Dermis microvascular lymphatic vessel endothelial cell (primary cell): ENCODE measurements around the gene PLPPR1. TPM values are rescaled to one million over a fixed set of nuclear protein-coding genes. Genes with fewer than 3 reads are reported as not detected.

Experiments used
- DNase-seq, 2 donors: peaks; one replicate each; pipeline versions ENCODE4 v3.0.0 to v3.0.0-alpha.2; 2010; ENCODE audit warnings: low read depth in 2 of 2
- total RNA-seq: library from RNA; depleted of rRNA; stranded (reverse); fragments of >200 nt; gene quantifications from 2 replicates; pipeline ENCODE4 v1.2.1, GENCODE V29; 2014

PLPPR1 gene
- total RNA-seq, 1 donor from 2014 or later, result not detected

GRCh38 chr9:101209670-101210069 is 181.1 kb downstream of the PLPPR1 start:
- DNase-seq, result no peak

GRCh38 chr9:101212661-101213060 is 184.1 kb downstream of the PLPPR1 start:
- DNase-seq, result no peak

GRCh38 chr9:101219030-101219429 is 190.5 kb downstream of the PLPPR1 start:
- DNase-seq, result no peak

GRCh38 chr9:101220341-101220740 is 191.8 kb downstream of the PLPPR1 start:
- no peak for DNase-seq

- no peak for DNase-seq
Observed at GRCh38 chr9:101225271-101225670, 196.7 kb downstream of the PLPPR1 start.

GRCh38 chr9:101226161-101226560 is 197.6 kb downstream of the PLPPR1 start:
- DNase-seq, result no peak

GRCh38 chr9:101226803-101227202 is 198.3 kb downstream of the PLPPR1 start:
- DNase-seq, result no peak

GRCh38 chr9:101229606-101230005 is 201.1 kb downstream of the PLPPR1 start:
- DNase-seq, result no peak

- no peak for DNase-seq
Observed at GRCh38 chr9:101232405-101232977, 204.0 kb downstream of the PLPPR1 start.

- peak; percentile 7 to 34 for DNase-seq
Observed at GRCh38 chr9:101235105-101235866, 206.8 kb downstream of the PLPPR1 start.

- no peak for DNase-seq
Observed at GRCh38 chr9:101242651-101243050, 214.1 kb downstream of the PLPPR1 start.

- DNase-seq, result no peak
Observed at GRCh38 chr9:101246691-101247090, 218.2 kb downstream of the PLPPR1 start.

GRCh38 chr9:101247297-101247696 is 218.8 kb downstream of the PLPPR1 start:
- no peak for DNase-seq

GRCh38 chr9:101254733-101255433 is 226.4 kb downstream of the PLPPR1 start:
- no peak for DNase-seq

- no peak for DNase-seq
Observed at GRCh38 chr9:101264727-101265126, 236.2 kb downstream of the PLPPR1 start.

- no peak for DNase-seq
Observed at GRCh38 chr9:101265261-101265660, 236.7 kb downstream of the PLPPR1 start.

GRCh38 chr9:101268426-101268825 is 239.9 kb downstream of the PLPPR1 start:
- DNase-seq, result no peak

- DNase-seq, result no peak
Observed at GRCh38 chr9:101269591-101270283, 241.2 kb downstream of the PLPPR1 start.

- no peak for DNase-seq
Observed at GRCh38 chr9:101270302-101270701, 241.8 kb downstream of the PLPPR1 start.

GRCh38 chr9:101271102-101271501 is 242.6 kb downstream of the PLPPR1 start:
- no peak for DNase-seq

- DNase-seq, result no peak
Observed at GRCh38 chr9:101274971-101275768, 246.6 kb downstream of the PLPPR1 start.
